GM12801 (cell line): ENCODE measurements around the gene MAP1B.

Experiments
- CTCF ChIP-seq: IDR thresholded peaks from one replicate; pipeline ENCODE4 v1.5.1; 2011; ENCODE audit warnings: control low read depth; ENCODE audit not compliant: insufficient read length; ENCODE audit errors: extremely low read depth

MAP1B gene

GRCh38 chr5:72067682-72068470 is 39.4 kb upstream of the MAP1B start:
- TF ChIP-seq CTCF, result no peak

GRCh38 chr5:72070529-72070928 is 36.7 kb upstream of the MAP1B start:
- no peak for TF ChIP-seq CTCF

- TF ChIP-seq CTCF, result no peak
Observed at GRCh38 chr5:72071906-72072305, 35.4 kb upstream of the MAP1B start.

- TF ChIP-seq CTCF, result no peak
Observed at GRCh38 chr5:72074251-72074650, 33.0 kb upstream of the MAP1B start.

- TF ChIP-seq CTCF, result no peak
Observed at GRCh38 chr5:72075461-72075860, 31.8 kb upstream of the MAP1B start.

GRCh38 chr5:72076621-72077300 is 30.5 kb upstream of the MAP1B start:
- TF ChIP-seq CTCF, result no peak

- no peak for TF ChIP-seq CTCF
Observed at GRCh38 chr5:72077390-72077789, 29.9 kb upstream of the MAP1B start.
